SK-N-DZ (cell line): Measurements from ENCODE around the gene ZNF385D.
"Not testable (repeated sequence)": the region's sequence is repeated elsewhere in the genome, so short reads cannot be mapped to it uniquely, and the experiment has no call there.

Experiments used
- DNase-seq: peaks from one replicate; pipeline ENCODE4 v3.0.0-alpha.2; 2015; ENCODE audit warnings: low spot score

Gene ZNF385D

DNA sequence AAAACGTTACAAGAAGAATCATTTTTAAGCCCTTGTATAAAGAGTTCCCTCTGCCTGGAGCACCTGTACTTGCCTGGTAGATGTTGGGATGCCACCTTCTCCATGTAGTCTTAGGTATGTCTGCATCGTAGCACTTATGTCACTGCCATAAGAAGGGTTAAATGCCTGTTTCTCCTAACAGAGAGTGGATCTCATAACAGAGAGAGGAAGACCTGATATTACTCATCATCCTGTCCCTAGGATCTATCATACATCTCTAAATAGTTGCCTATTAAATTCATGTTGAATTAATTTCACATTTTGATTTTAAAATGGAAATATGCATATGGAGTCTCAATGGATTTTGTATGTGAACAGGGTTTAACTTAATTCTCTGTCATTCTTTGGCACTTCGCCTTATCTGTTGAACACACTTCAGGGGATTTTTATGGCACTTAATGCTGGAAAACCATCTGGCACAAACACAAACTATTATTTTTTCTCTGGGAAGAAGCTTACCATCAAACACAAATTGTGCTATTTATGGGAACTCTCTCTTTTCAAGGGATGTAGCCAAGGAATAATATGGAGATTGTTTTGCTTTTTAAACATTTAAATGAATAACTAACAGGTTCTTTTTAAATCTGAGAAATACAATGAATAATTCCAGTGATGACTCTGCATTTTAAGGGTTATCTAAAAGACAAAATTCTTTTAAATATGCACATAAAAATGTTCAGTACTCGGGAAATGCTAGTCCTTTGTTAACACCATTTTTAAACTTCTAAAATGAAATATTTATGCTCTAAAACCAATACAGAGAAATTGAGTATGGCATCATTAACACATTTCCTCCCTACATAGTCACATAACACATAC, 230.7 kb downstream of the ZNF385D start:
- DNase-seq = no peak

DNA sequence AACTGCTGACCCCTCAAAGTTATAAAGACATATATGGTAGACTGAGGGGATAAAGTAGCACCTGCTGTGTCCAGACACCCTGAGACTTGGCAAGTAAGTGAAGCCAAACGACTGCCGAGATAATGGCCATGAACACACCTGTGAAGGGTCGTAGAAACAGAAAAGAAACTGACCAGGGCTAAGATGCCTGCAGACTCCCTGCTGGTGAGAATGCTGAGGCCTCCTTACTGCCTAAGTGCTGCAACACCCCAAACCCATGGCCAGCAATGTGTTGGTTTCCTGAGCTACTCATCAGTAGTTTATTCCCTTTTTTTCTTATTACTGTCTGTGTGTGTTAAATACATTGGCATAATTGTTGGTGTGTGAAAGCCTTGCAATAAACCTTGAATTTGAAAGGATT, 233.8 kb downstream of the ZNF385D start:
- DNase-seq = no peak

DNA sequence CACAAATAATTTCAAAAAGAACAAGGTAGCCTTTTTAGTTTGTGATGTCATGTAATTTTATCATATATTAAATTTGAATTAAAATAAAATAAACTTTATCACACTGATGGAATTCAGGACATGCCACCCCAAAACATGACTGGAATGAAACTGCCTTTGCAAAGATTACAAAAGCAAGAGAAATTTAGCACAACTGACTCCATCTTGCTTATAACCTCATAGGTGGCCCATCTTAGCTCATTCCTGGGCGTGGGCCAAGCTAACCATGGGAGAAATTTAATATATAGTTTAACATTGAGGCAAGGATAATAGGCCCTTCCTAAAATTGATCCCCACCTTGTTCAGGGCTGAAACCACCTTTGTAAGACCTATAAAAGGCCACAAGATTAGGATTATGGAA, 235.6 kb downstream of the ZNF385D start:
- DNase-seq = no peak

DNA sequence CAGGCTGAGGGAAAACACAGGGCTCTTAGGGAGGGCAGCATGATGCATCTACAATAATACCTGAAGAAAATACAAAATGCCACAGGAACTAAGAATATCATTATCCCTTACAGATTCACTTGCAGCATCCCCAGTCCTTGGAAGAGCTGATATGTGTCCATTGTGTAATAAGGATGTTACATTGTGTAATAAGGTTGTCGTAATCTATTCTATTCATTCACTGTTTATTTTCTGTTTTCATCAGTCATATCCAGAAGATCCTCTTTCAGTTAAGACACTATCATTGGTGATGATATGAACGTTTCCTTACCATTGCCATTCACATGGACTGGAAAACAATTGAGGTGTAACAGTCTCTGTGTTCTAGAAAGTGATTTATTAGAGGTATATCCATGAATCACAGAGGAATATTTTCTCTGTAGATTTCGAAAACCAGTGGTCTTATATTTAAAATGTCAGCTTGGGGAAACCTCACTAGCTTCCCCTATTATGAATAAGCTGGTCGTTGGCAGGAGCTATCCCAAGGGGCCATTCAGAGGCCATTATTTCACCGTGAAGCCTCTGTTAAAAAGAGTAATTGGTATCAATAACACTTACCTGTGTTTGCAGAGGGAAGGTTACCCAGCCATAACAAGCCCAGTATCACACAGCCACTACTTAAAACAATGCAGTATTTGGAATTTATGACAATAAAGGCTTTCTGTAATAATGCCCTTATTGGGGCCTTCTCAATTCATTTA, 241.1 kb downstream of the ZNF385D start:
- no peak for DNase-seq

DNA sequence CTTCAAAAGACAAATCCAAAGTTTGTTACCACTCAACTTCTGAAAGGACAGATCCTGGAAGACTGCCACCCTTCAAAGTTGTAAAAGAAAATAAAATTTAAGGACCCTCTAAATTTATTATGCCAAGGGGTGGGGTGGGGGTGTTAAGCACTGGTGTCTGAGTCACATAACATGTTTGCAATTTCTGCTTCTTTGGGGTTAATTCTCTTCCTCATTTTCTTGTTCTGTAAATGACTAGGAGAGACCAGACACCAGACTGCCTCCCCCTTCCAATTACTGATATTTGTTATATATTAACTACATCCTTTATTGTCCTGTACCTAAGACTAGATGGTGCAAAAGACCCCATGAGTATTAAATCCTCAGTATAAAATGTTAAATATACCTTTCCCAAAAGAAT, 242.8 kb downstream of the ZNF385D start:
- DNase-seq = no peak

DNA sequence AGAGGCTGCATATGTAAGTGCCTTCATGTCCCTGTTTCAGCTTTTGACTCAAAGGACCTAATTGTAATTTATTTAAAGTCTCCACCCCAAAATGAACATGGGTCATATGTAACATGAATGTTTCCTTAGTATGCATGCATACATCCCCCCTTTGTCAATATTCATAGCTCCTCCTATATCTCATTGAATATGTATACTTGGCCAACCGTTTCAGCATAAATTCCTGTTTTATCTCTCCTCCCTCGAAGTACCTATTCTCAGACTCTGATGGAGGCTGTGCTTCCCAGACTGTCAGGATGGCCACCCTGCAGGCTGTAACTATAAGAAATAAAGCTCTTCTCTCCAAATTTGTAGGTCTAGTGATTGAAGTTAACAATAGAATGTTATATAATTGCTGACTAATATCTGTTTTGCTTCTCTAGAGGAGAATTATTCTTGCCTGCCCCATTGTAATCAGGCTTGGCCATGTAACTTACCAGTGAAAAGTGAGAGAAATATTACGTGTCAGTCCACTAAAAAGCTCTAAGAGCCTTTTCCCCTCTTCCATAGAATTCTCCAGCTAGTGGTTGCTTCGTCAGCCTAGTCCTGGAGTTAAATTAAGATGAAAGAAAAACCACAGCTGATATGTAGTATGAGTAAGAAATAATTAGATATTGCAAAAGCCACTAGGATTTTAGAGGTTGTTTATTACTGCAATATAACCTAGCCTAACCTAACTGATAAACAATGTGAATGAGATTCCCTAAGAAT, 245.1 kb downstream of the ZNF385D start:
- DNase-seq = no peak

DNA sequence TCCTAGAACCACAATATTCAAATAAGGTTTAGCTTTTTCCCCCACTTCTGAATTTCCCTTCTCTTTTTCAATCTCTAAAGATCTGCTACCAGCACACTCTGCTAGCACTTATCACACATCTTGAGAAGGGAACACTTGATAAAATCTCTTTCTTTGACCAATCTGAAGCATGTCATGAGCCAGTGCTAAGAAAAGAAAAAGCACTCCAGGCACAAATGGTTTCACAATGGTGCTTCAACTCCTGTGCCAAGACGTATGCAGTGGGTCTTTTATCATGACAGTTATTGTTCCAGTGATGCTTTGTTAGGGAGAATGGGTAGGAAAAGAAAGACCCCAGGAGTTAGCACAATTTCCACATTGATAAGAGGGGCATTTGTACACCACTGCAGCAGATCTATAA, 248.4 kb downstream of the ZNF385D start:
- DNase-seq = no peak

DNA sequence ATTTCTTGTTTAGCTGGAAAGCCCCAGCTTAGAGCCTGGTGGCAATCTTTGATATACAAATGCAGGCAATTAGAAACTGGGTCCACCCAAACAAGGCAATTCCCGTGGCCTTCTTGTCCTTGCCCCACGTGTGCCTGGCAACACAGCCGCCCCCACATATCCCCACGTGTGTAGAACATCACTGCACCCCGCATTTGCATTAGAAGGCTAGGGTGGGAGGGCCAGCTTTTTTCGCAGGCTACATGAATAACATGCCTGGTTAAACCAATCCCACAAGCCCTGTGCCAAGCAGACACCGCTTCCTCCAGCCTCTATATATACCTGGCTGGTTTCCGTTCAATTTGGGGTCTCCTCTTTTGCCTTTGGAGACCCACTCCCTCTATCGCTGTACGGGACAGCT, 250.2 kb downstream of the ZNF385D start:
- no peak for DNase-seq

DNA sequence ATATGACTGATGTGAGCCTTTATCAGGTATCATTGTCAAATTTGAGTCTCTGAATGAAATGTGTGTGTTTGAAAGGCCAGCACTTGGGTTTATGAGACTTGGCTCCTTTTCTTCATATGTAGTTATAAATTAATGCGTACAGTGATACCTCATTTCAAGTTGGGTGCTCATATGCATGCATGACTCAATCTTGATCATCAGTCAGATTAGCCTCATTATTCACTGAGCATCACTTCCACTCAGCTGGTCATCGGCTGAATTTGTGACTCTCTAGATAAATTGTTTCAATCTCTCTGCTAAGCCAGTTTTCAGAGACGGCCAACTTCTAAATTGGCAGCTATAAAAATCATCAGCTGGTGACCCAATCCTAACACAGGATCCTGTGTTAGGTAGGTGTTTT, 260.3 kb downstream of the ZNF385D start:
- DNase-seq = not testable (repeated sequence)

DNA sequence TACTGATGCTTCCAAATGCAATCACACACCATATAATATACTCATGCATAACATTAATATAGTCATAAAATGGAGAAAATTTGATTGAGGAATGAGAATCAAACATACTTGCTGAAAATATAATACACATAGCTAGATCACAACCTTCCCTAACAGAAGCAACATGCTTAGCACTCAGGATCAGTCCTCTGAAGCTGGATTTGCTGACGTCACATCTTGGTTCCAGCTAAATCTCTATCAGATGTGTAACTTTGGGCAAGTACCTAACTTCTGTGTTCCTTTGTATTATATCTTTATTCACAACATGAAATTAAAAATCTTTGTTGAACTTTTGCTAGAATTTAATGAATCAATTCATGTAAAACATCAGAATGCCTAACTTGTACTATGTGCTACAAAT, 263.5 kb downstream of the ZNF385D start:
- no peak for DNase-seq

DNA sequence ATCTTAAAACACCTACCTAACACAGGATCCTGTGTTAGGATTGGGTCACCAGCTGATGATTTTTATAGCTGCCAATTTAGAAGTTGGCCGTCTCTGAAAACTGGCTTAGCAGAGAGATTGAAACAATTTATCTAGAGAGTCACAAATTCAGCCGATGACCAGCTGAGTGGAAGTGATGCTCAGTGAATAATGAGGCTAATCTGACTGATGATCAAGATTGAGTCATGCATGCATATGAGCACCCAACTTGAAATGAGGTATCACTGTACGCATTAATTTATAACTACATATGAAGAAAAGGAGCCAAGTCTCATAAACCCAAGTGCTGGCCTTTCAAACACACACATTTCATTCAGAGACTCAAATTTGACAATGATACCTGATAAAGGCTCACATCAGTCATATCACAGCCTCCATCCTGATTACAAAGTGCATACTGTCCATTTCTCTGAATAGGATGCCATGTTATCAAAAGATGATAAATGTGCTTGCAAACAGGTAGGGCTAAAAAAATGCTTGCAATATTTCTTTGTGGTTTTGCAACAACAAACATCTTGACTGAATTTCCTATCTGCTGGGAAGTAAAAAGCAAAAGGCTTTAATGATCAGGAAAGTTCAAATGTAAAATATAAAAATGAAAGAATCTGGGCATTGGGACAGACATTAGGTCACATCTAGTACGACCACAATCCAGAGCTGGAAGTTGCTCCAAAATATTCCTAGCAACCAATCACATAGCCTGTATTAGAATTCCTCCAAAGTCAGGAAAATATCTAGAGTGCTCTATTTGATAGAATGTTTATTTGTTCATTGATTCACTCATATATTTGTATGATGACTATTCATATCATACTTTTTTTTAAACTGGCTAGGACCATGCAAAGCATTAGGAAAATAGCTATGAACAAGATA, 264.7 kb downstream of the ZNF385D start:
- not testable (repeated sequence) for DNase-seq

DNA sequence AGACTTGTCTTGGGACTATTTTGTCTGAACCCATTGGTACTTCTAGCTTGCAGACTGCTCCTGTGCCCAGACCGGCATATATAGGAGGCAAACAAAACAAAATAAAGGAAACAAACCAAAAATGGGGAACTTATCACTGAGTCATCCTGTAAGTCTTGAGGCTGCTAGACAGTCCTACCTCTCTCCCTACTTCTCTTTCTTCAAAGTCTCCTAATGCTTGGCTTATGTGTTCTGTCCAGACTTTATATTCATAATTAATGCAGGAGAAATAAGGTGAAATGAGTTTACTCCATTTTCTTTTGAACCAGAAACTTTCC, 266.2 kb downstream of the ZNF385D start:
- no peak for DNase-seq

DNA sequence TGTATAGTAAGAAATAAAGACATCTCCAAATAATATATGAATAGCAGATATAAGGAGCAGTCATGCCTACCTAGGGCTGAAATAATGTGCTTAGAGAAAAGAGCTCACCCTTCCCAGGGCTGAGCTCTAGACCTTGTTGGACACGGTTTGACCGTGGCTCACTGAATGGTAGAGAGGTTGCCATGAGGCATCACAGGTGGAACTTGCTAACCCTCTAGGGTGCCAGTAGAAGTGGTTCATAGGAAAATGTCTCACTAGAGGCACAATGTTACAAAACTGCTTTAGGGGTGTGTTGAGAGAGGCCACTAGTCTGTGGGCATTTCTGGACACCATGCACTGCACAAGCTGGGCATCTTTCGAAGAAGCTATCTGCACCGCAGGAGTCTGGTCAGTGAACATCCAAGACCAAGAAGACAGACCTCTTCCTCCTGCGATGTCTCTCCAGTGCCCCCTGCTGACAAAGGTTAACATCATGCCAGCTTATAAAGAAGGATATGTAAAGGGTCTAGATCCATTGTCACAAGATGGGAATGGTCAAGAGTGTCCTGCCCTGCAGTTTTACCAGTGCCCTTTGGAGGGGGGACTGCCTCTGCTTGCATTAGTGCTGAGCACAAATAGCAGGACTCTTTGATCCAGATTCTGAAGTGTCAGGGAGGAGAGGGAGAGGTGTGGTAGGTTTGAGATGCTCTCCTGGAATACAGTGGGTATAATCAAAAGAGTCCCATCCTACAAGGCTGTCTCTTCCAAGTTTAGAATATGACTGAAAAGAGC, 266.8 kb downstream of the ZNF385D start:
- DNase-seq = peak; percentile 61

DNA sequence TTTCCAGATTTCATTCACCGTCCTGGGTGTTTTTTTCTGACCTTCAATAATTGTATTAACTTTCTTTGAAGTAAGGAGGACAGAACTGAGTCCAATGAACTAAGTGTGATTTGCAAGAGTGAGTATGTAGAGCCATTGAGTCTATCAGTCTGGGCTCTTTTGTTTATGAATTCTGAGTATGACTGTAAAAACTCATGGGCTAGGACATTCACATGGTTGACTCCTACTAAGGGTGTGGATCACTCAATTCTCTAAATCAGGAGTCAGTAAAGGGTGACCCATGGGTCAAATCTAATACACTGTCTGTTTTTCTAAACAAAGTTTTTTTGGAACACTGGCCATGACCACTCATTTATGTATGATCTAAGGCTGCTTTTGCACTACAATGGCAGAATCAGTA, 269.0 kb downstream of the ZNF385D start:
- DNase-seq = no peak

DNA sequence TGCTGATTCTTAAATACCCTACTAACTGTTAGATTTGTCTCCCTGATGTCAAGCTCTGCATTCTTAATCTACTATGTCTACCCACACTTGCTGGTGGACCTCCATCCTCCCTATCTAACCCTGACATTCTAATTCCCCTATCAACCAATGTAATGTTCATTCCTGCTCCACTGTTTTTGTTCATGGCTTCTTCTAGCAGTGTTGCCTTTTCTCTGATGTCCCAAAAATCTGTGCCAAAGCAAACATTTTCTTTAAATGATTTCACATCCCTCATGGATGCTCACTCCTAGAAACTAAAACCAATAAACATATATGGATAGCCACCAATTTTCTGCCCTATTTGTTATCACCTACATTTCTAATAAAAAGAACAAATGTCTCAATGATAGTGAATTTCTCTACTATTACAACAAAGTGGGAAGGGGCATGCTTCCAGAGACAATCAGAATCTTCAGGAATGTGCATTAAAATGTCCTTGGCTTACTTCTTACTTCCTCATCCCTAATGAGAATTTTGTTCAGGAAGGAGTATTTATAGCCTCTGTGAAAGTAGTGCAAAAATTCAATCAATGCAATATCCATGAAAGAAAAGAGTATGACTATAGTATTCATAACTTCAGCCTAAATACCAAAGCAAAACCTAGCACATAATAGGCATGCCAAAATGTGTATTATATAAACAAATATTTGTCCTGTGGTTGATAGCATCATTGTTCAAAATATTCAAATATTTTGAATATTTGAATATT, 273.3 kb downstream of the ZNF385D start:
- no peak for DNase-seq

DNA sequence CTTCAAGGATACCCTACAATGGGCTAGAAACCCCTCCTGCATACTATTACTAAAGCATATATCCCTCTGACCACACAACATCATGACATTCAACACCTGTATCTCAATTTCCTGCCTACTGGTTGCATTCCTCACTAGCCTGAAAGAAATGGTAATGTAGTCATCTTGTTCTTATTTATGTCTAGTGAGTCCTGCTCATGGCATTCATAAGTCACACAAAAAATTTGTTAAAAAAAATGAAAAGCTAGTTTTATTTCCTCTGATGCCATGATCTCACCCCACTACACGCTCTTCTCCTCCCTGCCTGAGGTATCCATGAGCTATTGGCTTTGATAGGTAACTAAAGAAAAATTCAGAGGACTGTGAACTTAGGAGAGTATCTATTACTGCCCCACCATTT, 284.5 kb downstream of the ZNF385D start:
- no peak for DNase-seq

DNA sequence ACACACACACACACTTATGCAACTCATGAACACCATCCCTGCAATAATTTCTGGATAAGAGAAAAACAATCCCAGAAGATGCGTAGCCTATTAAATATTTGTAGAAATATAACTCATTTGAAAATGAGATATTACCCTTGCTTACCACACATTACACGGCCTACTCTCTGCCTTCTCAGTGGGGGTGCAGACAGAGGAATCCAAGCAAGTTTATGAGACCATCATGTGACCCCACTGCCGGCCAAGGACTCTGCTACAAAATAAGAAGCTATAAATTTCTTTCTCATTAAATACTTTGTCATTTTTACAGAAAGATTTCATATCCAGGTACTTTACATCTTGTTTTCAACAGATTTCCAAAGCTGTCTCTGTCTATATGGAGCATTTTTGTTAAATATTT, 286.3 kb downstream of the ZNF385D start:
- DNase-seq = no peak

DNA sequence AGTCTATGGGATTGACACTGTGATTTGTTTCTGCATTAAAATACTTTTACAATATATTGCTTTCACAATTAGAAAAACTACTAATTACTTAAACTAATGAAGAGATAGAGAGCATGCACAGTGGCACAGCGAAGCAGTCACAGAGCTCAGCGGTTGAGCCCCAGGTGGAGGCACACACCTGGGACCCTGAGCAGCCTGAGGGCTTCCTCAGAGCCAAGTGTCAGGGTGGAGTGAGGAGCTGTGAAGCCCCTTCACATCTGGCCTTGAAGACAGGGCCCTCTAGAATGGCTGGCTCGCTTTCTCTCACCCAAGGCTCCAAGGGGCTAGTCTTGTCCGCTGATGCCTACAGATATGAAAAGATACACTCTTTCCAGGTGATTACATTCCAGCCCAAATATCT, 287.7 kb downstream of the ZNF385D start:
- no peak for DNase-seq

DNA sequence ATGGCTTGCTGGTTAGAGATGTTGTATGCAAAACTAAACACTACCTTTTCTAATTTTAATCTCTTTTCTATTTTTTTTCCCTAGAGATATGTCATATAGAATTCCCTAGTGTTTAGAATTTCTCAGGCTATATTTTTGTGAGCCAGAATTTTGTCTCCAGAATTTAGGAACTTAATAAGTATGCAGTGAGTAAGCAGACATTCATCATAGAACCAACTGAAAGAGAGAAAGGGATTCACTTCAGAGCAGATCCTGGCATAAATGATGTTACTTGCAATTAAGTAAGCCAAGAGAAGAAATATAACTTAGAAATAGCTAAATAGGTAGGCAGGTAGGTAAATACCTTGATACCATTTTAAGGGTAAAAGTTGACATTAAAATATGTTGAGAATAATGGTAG, 288.9 kb downstream of the ZNF385D start:
- no peak for DNase-seq

DNA sequence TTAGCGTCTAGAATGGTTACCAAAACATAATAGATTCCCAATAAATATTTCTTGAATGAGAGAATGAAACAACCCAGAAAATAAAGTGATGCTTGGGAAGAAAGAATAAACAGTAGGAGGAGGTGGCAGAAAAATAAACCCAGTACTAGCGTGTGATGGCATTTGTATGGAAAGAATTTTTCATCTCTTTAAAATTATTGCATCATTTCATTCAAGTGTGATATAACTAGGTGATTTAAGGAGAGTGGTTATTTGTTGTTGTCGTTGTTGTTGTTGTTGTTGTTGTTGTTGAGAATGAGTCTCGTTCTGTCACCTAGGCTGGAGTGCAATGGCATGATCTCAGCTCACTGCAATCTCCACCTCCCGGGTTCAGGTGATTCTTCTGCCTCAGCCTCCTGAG, 293.9 kb downstream of the ZNF385D start:
- DNase-seq = no peak
